HG03135 (cell line): ENCODE data around the gene HOXB2.

ENCODE experiments used
- ATAC-seq: cut with Tn5 transposase; IDR thresholded peaks from one replicate; pipeline ENCODE4 v1.9.1; 2021; ENCODE audit warnings: mild to moderate bottlenecking, moderate library complexity; ENCODE audit not compliant: unreplicated experiment

HOXB2 gene

DNA sequence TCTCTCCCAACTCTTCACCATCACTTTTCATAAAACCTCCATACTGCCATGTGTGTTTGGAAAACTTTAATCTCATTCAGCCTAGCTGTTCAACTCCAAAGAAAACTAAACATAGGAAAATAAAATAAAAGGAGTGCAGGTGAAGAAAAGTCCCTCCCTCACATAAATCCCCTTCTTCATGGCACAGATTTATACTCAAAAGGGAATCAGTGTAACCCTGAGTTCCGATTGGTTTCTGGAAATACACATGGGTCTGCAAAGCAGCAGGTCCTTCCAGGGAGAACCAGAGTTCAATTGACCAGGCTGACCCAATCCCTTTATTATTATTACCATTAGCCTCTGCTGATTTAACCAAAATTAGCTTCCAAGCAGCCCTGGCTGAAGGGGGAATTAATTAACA lies 8.9 kb upstream of the HOXB2 start:
- no peak for ATAC-seq

DNA sequence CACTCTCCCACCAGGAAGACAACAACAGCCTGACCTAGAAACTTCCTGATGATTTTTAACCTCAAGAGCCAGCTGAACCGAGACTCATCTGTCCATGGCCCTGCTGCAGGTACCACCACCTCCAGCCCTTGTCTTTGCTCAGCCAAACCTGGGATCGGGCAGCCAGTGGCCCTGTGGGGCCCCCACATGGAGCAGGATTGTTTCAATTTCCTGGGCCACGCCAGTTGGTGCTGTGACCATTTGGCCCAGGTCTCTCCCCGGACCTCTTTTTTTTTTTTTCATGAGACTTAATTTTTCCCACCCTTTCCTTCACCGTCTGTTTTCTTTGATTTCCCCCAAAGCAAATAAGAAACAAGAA lies 8.3 kb upstream of the HOXB2 start:
- ATAC-seq, result no peak

DNA sequence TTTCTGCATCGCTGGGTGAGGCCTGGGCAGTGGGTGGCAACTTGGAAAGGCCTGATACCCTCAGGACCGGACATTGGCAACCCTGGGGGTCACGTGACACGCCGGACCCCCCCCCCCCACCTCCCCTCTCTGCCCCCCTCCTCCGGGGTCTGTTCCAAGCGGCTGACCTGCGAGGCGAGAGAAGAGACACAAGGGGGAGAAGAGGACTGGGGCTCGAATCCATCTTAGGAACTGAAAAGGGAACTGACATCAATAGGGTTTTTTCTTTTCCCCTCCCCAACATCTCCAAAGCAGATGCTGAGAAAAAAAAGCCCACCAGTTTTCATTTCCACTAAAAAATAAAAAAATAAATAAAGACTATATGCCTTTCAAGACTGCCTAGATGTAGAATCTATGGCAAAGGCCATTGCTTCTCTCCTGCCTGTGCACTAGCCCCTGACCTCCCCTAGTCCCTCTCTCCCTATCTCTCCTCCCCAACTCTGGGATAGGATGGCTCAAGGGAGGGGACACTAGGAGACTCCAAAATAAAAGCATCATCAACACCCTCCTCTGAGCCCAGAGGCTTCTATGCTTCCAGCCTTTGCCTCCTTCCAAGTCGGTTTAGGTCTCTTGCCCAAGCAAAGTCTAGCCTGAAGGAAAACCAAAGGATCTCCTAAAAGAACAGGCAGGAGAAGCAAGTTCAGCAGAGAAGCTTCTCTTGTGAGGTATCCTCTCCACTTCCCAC lies 7.7 kb upstream of the HOXB2 start:
- ATAC-seq, result no peak

DNA sequence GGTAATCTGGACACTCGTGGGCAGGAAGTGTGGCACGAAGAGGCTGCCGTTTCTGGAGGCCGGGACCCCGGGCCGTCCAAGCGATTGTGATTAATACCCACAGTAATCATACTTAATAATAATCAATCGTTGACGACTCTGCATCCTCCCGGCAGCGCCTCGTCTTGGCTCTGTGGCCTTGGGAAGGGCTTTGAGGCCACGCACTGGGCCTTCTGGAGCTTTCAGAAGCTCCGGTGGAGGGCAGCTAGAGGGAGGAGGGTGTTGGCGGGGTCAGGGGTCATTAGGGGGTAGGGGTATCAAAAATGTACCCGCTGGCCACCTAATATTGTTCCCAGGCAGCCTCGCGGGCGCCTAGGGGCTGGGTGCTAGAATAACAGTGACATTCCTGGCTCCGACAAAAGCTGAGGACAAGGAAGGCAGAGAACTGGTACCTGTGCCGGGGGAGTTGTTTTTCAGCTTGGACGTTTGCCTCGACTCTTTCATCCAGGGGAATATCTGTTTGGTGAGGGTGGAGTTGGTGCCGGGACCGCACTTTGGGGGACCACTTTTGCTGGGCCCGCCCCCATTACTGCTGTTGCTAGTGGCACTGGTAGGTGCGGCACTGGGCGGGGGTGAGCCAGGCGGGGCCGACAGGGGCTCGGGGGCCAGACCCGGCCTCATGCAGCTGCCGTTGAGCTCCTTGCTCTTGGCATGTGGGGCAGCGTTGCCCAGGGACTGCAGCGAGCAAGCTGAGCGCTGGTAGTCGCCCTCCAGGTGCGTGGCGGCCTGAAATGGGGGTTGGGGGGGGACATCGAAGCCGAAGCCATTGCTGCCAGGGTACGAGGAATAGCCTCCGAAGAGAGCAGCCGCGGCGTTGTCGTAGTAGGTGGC lies 6.9 kb upstream of the HOXB2 start:
- ATAC-seq, result no peak

DNA sequence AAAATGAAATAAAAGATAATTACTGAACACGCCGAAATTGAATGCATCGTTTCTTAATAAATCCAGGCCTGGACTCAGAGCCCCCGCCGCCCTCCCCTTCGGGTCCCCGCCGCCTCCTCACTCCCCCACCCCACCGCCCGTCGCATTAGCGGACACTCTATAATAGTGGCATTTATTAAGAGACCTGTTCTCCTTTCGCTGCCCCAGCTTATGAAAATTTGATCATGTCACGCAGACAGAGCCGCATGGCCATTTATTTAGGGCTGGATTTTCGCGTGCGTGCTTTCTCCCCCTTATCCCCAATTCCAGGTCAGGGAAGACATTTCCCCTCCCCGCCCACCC lies 6.3 kb upstream of the HOXB2 start:
- ATAC-seq, result no peak

DNA sequence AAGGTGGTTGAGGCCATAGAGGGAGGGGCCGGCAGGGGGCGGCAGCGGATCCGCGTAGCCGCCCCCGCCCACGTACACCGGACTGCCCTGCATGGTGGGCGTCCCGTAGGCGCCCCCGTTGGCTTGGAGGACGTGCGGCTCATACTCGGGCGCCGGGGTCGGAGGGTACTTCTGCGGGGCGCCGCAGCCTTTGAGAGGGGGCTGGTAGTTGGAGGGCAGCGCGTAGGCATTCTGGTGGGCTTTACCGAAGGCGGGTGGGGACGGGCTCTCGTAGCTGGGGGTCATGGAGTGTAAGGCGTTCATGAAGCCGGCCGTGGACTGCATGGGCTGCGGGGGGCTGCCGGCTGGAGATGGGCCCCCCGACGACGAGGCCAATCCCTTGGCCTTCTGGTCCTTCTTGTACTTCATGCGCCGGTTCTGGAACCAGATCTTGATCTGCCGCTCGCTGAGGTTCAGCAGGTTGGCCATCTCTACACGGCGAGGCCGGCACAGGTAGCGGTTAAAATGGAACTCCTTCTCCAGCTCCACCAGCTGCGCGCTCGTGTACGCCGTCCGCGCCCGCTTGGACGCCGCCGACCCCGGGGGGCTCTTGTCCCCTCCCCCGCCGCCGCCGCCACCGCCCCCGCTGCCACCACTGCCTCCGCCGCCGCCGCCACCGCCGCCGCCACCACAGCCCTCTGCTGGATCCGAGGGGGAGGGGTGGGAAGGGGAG lies 5.7 kb upstream of the HOXB2 start:
- no peak for ATAC-seq

DNA sequence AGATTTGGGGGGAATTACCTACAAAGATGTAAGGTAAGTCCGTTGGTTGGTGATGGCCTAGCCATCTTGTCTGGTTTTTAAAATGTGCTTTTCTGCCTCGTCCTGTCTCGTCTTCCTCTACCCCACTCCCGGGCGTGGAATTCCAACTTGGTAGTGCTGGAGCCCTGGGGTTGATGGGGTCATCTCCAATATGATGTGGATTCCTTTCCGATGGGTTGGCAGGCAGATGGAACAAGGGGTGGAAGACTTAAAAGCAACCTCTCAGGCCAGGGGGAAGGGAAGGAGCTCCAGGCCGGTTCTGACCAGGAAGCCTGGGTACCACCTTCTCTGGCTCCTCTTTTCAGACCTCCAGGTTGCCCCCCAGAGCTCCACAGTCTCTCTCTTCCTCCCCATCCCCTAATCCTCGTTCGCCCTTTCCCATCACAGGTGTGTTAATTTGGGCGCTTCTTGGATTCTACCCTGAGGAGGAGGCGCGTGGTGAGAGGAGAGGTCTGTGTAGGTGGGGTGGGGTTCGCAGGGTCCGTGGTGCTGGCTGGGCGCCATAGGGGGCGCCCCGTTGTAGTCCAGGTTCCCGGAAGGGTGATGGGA lies 5.1 kb upstream of the HOXB2 start:
- ATAC-seq, result no peak

DNA sequence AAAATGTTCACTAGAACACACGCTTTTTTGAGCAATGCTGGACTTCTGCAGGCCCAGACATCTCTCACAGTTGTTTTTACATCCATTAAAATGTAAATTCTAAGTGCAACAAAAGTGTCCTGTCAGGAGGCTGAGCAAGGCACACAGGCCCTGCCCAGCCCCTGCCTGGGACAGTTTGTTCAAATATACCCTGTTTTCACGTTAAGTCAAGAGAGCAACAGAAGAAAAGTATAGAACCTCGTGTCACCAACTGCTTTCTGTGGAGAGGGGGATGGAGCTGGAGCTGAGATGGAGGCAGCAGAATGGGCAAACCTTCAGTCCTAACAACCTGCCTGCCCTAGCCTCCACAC lies 4.3 kb upstream of the HOXB2 start:
- ATAC-seq, result no peak

DNA sequence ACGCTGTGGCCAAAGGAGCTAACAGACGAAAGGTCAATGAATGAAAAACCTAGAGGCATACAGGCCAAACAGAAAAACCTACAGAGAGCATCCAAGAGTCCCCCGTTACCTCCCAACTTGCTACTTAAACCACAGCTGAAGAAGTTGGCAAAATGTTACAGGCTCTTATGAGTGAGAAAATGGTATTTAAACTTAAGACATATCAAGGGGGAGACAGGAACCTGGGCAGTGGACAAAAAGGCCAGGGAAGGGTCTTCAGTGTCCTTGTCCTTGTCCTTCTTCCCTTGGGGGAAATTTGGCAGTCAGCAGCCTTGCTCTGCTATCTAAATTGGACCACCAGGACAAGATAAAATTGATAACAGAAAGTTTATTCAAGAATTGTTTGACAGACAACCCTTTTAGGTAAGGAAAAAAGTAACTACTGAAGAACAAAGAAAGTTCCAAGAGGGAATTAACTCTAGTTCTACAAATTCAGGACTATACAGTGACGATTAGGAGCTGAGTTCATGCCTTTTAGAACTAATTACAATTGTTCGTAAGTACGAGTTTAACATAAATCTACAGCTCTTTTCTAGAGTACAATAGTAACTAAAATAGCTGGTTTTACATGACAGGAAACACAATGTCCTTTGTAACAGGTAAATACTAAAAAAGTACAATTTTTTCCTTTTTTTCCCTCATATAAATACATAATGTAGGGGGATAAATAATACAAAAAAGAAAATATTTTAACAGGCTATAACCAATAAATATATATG lies 3.8 kb upstream of the HOXB2 start:
- no peak for ATAC-seq

DNA sequence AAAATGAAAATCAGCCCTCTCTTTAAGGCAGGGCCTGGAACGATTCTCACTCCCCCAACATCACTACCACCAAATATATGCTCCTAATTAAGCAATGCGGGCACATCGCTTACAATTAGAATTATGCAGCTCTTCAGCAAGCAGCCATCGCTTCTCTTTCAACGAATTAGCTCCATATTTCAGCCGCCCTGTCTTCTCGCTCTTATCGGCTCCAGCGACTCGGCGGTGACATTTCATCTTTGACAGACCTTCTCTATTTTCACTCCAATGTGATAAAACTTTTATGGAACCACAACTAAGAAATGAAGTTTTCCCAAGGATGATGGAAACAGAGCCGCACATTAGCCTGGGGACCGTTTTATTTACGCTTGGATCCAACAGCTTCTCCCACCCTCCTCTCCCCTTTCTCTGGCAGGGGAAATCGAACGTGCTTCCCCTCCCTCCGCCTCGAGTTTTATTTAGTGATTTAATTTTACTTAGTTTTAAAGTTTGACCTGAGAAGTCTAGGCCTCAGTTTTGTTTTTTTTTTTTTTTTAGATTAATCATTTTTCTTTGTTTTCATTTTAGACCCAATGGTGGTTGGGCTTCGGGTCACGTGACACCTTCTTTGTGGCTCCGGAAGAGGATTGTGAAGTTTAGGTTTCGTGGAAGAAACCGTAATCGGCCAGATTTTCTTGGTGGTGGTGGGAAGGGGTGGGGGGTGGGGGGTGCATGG lies 3.1 kb upstream of the HOXB2 start:
- no peak for ATAC-seq

DNA sequence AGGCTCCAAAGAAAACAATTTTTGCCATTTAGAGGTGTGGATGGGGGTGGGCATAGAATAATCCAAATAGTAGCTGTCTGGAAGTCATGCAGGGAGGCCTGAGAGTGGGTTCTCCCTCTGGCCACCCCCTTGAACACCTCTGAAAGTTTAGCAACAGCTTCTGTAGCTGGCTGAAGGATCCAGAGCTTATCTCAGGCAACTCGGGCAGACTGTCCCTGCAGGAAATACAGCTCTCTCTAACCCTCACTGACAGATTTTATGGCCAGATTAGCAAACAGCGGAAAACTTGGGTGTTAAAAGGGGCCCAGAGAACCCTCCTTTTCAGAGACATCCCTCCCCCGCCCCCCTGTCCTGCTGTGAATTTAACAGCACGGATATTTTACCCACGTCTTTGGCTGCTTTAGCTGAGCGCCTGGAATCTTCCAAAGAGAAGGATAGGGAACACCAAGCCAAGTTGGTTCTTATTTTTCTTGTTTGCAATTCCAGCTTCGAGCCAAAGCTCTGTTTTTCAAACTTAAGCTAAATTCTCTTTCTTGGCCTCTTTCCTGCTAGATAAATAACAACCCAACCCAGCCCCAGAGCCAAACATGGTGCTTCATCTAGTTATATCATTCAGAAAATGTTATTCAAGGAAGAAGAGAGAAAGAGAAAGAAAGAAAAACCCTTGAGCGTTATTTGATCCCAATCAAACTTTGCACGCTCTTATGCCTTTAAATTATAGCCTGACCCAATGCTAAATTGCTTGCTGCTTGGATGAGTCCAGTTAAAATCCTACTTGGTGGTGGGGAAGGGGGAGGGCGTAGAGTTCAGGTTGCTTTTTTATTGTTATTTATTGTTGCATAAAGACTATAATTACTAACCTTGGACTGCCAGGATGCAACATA lies 2.3 kb upstream of the HOXB2 start:
- ATAC-seq, result no peak

DNA sequence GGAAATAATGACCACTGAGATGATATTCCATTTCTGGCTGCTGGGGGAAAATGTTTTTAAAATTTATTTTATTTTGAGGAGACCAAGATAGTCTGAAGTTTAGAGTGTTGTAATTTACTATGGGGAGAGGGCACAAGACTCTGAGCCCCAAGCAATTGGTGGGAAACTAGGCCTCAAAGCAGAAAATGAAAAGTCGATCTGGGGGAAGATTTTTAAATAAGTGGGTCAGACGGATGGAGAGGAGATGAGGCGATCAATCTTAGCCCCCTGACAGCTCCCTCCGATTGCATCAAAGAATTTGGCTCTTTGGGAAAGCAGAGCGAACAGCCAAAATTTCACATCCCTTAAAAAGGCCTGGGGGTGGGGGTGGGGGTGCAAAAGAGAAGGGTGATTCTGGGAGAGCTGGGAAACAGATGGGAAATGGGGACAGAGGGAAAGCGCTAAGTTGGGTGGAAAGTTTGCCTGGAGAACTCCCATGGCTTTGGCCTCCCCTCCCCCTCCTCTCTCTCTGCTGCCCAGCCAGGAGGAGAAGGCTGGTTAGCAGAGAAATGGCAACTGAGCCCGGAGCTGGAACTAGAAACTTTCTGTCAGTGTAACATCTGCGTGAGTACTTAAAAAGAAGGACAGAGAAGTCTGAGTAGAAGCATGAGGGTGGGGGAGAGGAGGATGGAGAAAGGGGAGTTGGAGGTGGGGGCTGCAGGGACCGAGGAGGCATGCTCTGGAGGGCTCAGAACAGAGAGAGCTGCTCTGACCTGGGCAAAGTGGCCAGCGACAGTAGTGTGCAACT lies 1.4 kb upstream of the HOXB2 start:
- ATAC-seq, result no peak

DNA sequence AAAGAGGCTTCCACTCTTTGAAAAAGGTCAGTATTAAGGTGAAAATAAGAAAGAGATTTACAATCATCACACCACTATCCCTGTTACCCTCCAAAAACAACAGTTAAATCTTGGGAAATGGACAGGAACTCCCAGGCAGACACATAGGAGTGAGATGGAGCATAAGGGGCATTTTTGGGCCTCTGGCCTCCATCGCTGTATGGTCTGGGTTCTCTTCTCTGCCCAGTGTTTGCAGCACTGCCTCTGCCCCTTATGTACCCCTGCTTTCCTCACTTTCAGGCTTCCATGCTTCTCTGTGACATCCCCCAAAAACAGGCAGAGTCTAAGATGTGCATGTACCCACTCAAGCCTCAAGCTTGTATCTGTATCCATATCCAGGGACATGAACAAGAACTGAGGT lies 630 bp upstream of the HOXB2 start:
- ATAC-seq, result no peak

DNA sequence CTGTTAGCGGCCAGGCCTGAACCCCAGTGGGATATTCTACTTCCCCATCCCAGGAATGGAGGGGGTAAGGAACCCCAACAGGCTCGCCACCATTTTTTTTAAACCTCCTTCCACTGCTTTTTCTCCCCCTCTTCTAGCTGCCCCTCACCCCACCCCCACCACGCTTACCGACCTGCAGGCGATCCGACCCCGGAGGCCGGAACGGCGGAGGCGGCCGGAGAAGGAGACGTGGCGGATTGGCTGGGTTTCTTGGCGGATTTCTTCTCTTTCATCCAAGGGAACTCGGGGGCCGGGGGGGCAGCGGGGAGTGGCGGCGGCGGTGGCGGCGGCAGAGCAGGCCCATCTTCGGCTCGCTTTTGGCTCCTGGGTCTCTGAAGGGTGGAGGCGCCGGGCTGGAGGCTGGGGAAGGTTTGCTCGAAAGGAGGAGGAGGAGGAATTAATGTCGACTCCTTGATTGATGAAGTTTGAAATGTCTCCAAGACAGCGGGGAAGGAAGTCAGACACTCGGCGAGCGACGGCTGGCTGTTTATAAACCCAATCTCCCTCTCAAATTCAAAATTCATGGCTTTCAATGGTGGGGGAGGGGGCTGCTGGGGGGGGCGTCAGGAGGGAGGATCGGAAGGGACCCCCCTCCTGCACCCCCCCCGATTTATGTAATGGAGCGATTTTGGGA lies 424 bp downstream of the HOXB2 start:
- no peak for ATAC-seq

DNA sequence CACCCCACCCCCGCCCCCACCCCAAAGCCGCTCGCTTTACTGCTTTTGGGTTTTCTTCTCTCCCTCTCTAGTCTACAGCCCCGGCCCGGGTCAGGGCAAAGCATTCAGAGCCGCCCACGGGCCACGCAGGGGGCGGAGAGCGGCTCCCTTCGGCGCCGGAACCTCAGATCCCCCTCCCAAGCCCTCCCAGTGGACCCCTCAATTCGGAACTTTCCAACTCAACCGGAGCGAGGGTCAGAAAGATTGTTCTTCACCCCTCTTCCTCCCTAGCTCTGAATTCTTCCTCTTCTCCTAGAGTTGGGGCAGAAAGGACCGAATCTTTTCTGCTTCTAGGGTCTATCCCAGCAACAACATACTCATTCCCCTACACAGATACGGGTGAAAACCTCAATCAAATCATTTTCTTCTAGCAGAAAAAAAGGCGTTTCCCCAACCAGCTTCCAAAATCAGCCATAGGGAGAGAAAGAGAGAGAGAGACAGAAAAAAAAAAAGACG lies 1.0 kb downstream of the HOXB2 start:
- ATAC-seq, result no peak

DNA sequence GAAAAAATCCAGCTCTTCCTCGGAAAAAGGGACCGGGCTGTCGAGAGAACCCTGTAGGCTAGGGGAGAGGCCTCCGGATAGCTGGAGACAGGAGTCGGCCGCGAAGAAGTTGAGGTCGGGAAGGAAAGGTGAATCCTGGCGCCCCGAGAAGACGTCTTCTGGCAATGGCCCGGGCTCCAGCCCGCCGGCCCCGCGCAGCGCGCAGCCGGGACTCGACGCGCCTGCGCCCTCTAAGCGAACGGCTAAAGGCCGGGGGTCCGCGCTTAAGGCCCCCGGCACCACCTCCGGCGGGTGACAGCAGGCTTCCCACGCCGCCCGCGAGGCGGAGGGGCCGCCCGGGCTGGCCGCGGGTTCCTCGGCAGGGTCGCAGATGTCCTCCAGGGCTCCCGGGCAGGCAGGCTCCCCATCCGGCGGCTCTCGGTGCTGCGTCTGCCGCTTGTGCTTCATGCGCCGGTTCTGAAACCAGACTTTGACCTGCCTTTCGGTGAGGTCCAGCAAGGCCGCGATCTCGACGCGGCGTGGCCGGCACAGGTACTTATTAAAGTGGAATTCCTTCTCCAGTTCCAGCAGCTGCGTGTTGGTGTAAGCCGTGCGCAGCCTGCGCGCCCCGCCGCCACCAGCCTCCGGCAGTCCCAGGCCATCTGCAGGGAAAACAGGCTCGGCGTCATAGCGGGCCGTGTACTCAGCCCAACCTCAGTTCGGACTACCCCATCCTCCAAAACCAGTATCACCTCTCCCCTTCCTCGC lies 1.6 kb downstream of the HOXB2 start:
- ATAC-seq, result peak; percentile 49

DNA sequence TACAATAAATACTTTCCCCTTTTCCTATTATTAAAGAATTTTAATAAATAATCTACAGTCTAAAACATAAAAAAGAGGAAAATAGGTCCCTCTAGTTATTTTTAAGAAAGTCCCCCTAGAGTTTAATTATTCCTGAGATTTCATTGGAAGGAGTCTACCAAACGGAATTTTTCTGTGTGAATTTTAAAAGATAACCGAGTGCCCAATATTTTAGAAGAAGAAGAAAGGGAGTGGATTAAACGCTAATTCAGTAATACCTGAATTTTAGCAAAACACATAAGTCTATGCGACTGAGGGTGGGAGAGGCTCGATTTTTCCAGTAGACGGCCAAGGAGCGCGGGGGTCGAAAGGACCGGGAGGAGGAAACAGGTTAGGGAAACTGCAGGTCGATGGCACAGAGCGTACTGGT lies 2.2 kb downstream of the HOXB2 start:
- ATAC-seq, result no peak
